Measurements from ENCODE around the gene ANTXR1.
"Not testable (repeated sequence)": the region's sequence is repeated elsewhere in the genome, so short reads cannot be mapped to it uniquely, and the experiment has no call there.

Gene ANTXR1

DNA sequence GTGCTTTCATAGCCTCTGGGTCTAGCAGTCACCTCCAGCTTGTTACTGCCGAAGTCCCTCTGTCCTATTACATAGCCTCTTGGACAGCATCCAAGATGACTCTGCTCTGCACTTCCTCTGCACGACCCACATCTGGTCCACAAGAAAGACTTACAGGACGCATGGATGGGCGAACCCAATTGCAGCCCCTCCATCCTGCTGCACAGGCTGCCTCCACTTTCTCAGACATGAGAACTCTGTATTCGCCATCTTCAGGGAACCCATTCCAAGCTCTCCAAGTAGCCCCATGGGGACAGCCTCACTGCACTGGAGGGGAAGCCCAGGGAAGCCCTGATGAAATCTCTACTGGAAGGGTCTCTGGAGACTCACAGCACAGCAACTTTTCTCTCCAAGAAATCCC lies 201.9 kb downstream of the ANTXR1 start:
- no peak for DNase-seq

DNA sequence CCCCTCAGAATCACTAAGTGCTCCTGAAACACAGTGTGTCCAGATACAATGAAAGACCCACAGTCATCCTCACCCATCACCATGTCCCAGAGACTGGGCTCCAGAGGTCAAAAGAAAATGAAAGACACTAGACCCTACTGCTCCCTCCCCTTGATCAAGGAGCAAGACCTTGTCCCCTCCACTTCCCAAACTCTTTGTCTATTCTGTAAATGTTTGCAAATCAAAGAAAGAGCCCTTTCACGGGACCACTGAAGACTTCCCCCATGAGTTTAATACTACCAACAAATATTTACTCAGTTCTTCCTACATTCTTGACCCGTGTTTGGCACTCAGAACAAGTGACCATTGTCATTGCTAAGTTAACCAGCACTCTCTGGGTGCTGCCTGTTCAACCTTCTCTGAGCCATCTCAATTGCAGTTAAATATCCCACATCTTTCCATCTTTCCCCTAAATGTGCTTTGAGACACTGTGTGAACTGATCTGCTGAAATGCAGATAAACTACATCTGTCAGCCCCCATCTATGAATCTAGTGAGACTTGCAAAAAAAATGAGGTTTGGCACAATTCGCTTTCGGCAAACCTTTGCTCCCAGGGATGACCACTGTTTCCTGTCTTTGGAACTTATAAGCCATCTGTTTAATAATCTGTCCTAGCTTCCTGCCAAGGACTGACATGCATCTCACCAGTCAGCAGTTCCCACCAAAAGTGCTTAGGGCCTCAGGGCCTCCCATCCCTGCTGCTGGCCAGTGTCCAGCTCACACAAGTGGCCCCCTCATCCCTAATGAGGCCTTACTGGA lies 203.8 kb downstream of the ANTXR1 start:
- DNase-seq = no peak

DNA sequence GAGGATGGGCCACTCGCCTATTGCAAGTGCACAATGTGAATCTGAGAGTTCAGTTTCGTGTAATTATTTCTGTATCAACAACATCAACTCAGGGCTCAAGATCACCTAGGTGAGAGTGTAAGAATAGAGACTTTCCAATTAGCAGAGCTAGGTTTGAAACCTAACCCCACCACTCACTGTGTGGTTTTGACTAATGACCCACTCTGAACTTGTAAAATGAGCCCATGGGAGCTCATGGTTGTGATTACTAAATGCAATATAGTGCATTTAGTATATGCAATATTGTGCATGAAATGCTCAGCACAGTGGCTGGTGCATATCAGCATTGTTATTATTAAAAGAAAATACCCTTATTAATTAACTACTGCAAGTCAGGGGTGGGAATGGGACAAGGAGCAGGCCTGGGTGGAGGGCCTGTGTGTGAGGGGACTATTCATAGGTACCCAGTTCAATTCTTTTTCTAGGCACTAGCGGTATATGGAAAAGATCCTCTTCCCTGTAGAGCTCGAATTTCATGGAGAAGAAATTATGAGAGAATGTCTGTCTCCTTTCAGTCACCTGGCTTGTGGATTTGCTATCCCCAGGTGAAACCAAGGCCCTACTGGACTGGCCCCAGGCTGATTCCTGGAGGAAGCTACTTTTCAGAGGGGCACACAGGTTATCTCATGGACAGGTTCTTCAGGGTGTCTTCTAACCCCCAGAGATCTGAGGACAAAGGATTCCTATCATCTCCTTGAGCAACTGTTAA lies 204.5 kb downstream of the ANTXR1 start:
- peak; percentile 11 for DNase-seq

DNA sequence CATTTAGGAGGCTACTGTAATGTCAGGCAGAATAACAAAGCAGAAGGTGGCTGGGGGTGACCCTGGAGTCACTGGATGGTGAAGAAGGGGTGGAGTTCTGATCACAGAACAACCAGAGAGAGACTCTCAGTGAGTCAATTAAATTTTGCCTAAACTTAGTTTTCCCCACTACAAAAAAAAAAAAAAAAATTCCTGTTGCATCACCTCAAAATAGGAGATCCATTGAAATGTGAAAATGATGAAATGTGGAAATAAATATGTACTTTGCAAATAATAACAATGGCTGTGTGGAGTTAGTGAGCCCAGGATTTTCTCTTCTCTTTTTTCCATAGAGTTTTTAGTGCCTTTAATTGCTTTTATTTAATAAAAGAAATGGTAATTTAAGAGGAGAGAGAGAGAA lies 208.5 kb downstream of the ANTXR1 start:
- no peak for DNase-seq

DNA sequence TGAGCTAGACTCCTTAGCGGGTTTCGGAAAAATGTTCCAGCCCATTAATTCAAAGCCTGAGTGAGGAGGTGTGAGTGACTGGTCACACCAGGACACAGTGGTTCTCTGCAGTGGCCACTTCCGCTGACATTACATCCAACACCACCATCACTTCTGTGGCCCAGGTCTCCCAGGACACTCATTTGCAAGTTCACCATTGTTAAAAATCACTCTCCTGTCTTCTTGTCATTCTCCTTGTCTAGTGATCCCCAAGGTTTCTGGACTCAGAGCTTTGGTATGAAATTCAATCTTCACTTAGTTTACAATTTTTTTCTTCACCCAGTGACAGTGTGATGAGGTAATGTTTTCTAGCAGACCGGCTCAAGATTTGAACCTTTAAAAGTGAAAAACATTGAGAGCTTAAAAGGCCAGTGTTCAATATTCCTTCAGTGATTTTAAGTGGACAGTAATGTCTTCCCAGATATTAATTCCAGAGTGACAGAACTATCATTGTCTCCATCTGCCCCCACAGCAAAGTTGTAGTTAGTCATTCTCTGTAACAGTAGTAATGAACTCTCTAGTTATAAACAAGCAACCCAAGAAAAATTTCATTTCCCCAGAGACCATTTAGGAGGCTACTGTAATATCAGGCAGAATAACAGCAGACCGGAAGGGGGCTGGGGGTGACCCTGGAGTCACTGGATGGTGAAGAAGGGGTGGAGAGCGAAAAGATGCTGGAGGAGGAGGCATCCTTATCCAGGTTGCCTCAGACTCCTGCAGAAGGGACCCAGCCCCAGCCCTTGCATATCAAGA lies 209.2 kb downstream of the ANTXR1 start:
- no peak for DNase-seq

DNA sequence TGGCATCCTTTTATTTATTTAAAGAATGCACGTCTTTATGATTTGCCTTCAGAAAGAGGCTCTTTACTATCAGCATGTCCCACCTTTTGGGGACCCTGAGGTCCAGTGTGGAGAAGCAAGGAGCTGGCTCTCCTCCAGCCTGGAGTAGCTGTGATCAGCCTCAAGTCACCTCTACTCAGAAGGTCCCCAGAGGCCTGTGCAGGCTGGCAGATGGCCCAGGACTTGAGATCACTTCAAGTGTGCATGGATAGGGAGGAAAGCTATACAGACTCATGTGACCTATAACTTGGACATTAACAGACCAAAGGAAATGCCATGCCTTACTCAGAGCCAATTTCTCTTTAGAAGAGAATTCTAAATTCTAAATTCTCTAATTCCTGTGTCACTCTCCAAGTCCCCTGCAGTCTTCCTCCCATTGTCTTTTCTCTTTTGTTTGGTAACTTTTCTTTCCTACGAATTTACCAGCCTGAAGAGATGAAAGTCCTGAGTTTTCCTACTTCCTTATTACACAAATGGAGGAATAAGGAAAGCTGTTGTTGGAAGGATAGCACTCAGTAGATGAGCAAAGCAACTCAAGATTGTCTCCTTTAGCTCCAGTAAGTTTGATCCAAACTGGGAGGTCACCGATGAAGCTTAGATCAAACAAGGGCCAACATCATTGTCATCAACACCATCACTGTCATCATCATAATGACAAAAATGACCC lies 210.1 kb downstream of the ANTXR1 start:
- DNase-seq = no peak

DNA sequence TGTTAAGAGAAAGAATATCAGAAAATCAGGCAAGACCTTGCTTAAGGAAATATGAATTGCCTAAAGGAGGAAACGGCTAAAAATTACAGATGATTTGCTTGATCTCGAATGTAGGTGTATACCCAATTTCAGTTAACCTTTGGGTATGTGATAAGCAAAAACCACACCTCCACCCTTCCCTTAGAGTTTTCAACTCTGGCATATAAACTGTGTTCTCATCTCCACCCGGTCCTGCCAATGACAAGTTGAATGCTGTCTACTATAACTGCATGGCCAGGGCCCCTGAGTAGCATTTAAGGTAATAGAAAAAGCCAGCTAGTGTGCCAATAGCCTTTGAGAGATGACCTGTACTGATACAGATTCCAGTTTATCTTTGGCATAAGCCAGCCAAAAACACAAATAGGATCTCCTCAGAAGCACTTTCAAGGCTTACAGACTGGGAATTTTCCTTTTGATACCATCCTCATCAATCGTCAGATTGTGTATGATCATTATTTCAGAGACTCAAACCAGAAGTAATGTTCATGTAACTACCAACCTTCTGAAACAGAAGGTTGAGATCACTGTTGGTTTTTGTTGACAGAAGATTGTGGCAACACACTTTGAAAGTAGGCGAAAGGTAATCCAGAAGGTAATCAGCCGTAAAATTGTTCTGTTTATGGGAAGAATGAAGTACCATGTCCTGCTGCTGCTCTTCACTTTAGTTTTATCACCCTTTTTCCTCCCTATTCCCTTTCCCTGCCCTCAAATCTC lies 211.0 kb downstream of the ANTXR1 start:
- DNase-seq = peak; percentile 72

DNA sequence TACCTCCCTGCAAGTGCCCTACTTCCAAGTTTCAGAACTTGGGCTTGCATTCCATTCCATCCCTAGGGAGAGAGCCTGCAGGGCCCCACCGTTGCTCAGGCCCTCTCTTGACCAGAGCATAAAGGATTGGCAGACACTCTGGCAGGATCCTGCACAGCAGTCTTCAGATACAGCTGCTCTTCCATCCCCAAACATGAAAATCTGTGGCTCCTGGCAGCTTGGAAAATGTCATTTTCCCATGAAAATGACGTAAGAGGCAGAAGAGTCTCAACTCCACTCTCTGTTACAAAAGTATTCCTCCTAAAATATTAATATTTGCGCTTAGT lies 211.5 kb downstream of the ANTXR1 start:
- DNase-seq = no peak

DNA sequence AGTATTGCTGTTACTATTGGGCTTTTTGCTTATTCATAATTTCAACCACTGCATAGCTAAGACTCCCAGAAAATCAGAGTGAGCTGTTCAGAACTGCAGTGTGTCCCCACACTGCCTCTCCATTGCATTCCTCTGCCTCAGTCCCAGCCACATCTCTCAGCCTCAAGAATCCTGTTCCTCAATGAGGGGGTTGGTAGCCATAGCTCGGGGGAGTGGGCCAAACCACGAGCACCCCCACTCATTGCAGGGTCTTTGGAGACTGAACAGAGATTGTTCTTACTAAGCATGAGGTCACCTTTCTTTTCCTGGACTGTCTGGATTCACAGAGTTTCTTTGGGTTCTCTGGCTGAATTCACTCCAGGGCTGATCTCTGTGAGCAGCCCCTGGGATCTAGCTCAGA lies 213.0 kb downstream of the ANTXR1 start:
- DNase-seq = no peak

DNA sequence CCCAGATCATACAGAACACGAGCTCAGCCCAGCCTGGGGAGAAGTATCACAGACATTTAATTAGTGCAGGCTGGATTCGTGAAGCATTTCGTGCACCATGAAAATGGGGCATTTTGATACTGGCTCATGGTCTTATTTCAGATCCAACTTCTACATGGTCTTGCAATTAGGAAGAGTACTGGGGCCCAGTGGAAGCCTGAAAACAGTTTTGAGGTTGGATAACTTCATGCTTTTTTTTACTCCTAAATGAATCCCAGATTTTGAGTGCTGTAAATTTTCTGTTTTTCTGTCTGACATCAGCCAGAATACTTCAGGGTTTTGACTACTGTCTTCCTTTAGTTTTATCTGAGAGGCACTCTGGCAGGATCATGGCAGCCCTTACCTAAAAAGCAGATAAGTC lies 213.9 kb downstream of the ANTXR1 start:
- no peak for DNase-seq

DNA sequence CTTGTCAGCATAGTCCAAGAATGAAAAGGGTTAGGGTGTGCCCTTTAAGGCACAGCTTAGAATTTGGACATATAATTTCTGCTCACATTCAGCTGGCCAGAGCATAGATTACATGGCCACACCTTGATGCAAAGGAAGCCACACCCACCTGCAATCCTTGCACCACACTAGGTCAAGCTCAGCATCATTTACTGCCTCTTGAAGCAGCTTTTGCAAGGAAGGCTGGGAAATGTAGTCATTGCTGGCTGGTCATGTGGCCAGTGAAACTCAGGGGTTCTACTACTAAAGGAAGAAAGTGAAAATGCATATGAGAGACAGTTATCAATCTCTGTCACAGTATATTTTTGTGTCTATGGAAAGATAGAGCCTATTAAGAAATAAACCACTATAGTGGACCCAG lies 214.7 kb downstream of the ANTXR1 start:
- no peak for DNase-seq

DNA sequence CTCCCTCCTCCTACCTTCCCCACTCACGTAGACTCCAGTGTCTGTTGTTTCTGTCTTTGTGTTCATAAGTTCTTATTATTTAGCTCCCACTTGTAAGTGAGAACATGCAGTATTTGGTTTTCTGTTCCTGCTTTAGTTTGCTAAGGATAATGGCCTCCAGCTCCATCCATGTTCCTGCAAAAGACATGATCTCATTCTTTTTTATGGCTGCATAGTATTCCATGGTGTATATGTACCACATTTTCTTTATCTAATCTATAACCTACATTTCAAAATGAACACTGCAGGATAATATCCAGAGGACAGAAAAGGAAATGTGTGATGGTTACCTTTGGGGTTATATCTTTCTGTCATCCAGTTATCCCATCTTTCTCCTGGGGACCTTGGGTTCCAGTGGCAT lies 218.0 kb downstream of the ANTXR1 start:
- not testable (repeated sequence) for DNase-seq

DNA sequence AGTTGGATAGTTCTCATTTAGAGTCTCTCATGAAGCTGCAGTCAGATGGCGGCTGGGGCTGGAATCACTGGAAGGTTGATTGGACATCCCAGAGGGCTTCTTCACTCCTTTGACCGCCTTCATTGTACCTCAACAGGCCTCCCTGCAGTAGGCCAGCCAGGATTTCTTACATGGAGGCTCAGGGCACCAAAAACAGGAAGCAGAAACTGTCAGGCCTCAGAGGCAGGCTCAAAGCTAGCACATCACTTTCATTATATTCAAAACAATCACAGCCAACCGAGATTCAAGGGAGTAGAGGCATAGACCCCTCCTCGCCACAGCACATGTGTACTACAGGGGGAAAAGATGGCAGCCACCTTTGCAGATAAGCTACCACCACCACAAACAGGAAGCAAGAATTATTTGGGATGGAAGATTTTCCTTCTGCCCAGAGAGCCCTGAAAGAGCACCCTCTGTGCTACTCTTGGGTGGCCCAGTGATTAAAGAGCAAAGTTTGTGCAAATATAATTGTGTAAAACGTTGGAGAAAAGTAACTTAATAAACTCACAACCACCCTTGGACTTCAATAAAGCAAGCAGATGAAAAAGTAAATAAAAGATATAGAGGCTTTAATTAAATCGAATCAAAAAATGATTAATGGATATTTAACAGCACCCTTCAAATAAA lies 218.8 kb downstream of the ANTXR1 start:
- DNase-seq = no peak

DNA sequence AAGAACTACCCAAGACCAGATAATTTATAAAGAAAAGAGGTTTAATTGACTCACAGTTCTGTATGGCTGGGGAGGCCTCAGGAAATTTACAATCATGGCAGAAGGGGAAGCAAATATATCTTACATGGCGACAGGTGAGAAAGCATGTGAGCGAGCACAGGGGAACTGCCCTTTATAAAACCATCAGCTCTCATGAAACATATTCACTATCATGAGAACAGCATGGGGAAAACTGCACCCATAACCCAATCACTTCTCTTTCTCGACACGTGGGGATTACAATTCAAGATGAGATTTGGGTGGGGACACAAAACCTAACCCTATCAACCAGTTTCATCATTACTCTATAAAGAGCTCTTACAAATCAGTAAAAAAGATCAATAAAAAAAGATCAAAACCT lies 222.9 kb downstream of the ANTXR1 start:
- DNase-seq = not testable (repeated sequence)

DNA sequence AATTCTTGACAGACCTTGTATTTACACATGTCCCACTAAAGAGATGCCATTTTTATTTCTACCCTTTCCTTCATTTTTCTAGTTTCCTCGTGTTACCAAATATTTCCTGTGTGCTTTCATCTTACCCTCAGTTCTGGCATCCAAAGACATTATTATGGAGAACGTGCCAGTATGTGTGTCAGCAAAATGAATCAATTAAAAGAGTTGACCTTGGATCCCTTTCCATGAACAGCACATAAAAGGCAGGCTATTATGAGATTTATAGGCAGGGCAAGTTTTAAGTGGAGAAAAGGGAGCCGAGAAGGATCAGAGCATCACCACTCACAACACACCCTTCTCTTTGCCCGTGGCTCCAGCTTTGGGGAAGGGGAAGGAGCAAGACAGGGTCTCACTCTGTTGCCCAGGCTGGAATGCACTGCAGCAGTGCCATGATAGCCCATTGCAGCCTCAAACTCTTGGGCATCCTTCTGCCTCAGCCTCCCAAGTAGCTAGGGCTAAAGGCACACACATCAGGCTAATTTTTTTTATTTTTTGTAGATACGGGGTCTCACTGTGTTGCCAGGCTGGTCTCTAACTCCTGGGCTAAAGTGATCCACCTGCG lies 224.2 kb downstream of the ANTXR1 start:
- DNase-seq = no peak

DNA sequence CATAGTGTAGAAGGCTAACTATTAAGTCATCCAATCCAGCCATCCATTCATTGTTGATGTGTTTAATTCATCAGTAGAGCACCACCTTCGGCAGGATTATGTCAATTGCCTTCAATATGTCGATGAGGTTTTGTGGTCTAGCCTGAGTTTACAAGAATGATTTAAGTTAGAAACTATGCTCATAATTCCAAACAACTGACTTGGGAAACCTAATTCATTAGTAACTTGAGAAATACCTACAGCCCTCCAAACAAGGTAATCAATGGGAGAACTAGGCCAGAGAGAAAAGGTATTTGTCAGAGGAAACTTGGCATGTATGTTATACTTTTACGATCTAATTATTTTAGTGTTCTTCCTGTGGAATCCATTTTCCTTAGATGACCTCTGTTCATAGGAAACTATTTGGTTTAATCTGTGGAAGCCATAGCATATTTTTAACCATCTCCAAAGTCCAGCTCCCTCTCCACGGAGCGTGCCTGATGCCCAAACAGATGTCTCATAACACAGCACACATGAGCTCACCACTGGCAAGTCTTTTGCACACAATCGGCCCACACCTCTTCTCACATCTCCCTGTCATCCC lies 225.6 kb downstream of the ANTXR1 start:
- no peak for DNase-seq

DNA sequence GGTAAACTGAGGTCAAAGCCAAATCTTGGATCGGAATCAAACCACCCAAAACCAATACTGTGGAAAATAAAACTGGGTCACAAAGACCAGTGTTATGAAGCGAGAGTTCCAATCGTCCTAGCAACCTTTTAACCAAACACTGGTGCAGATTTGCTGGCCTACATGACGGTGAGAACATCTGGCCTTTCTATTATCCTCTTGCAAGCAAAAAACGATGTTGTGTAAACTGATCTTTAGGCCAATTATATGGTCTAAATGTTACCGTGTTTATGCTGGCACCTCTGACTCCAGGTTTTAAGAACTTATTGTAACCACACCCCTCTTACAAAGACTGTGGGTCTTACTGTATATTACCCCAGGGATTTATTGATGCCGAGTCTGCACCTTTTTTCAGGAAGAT lies 228.1 kb downstream of the ANTXR1 start:
- DNase-seq = no peak

DNA sequence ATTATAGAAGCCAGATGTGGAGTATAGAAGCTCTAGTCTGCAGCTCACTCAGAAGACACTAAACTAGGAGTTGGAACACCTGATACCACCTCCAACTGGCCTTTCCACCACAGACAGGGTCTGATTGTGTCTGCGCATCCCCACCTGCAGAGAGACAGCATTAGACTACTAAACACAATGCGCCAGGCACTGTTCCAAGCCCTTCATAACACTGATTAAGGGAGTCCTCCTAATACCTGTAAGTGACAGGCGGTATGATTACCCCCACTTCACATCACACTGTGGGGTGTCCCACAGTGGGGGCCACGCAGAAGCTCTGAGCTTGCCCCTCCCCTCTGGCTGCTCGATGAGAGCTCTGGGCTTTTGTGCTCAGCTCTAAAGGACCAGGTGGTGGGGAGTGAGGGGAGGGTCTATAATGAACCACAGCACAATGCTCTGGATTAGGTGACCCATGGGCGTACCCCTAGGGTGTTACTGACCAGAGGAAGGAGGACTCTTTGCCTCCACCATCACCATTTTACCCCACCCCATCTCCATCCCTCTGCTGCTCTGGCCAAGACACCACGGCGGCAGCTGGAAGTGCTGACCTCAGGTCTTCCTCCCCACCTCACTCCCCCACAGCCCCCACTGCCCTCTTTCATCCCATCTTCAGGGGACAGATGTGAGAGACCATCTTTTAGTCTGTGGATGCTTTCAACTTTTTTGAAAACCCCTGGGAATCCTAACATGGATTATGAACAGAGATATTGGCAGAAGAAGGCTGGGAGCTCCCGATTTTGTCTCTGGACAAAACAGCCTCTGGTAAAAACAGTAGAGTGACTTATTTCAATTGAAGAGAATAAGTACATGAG lies 228.9 kb downstream of the ANTXR1 start:
- DNase-seq = peak; percentile 92

DNA sequence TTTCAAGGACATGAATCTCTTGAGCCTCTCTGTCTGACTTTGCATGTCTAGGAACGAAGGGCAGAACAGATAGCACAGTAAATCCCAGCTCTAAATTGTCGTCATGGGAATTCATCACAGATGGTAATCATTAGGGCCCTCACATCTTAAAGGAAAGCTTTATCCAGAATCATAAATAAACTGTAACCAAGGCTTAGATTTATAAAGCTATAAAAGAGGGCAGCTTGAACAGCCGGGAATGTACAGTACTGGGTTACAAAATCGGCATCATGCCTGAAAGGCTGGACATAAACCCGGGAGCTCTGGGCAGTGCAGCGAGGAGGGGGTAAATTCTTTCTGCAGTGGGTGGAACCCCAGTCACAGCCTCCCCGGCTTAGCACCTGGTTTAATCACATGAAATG lies 229.7 kb downstream of the ANTXR1 start:
- no peak for DNase-seq

DNA sequence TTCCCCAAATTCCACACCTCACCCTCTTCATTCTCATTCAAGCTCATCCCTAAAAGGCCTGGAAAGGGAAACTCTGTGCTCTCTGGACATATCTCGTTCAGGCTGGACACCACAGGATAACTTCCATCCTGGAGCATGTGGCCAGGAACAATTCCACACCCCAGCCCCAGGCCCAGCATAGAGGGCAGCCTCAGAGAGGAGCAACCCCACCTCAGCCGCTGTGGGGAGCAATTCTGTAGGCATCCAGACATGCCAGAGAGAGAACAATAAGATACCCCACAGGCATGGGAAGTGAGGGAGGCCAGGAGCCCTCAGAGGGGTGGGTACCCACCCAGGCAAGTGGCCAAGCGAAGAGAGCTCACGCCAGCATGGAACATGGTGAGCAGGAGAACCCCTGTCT lies 230.7 kb downstream of the ANTXR1 start:
- DNase-seq = no peak
